Mesodermal cell (in vitro differentiated cells): Measurements from ENCODE around the gene EPHX1.

Source experiments
- H3K27ac ChIP-seq: 2 replicates; pipeline ENCODE4 v1.7.0; 2013; ENCODE audit warnings: mild to moderate bottlenecking, low read depth, low read length, moderate library complexity; ENCODE audit not compliant: severe bottlenecking
- H3K36me3 ChIP-seq: 2 replicates; pipeline ENCODE4 v1.7.1; 2013; ENCODE audit warnings: mild to moderate bottlenecking, low read length, moderate library complexity; ENCODE audit not compliant: control insufficient read depth, insufficient read depth
- H3K4me1 ChIP-seq: one replicate; pipeline ENCODE4 v1.7.1; 2013; ENCODE audit warnings: mild to moderate bottlenecking, low read length; ENCODE audit not compliant: insufficient read depth, control insufficient read depth, poor library complexity, severe bottlenecking
- H3K4me3 ChIP-seq: 2 replicates; pipeline ENCODE4 v1.7.0; 2013; ENCODE audit warnings: low read length, control low read depth, mild to moderate bottlenecking; ENCODE audit not compliant: insufficient read depth, poor library complexity, severe bottlenecking; ENCODE audit errors: extremely low read depth
- H3K9me3 ChIP-seq: 2 replicates; pipeline ENCODE4 v1.7.1; 2013; ENCODE audit warnings: mild to moderate bottlenecking, low read length, moderate library complexity; ENCODE audit not compliant: control insufficient read depth
- WGBS, 2 experiments: methylation state at CpG; one replicate each; pipeline ENCODE4 v1.1.5; 2013; ENCODE audit warnings: missing lambda C conversion rate in 2 of 2; ENCODE audit not compliant: insufficient coverage in 2 of 2; 5-methylcytosine and 5-hydroxymethylcytosine counted together

The EPHX1 gene

GRCh38 chr1:225843426-225843795, 33.5 kb downstream of the EPHX1 start:
- Histone ChIP-seq H3K36me3 (peaks cover 17% of the 10 kb centered on the region), H3K27ac (no peak overlapping the region), H3K4me1 (no peaks in the 10 kb centered on the region), H3K9me3 (no peaks in the 10 kb centered on the region), H3K4me3 (no peak overlapping the region)
- WGBS, 2 experiments: 90 to 93% methylated on average over 5 to 6 of the region's 6 CpGs

DNA sequence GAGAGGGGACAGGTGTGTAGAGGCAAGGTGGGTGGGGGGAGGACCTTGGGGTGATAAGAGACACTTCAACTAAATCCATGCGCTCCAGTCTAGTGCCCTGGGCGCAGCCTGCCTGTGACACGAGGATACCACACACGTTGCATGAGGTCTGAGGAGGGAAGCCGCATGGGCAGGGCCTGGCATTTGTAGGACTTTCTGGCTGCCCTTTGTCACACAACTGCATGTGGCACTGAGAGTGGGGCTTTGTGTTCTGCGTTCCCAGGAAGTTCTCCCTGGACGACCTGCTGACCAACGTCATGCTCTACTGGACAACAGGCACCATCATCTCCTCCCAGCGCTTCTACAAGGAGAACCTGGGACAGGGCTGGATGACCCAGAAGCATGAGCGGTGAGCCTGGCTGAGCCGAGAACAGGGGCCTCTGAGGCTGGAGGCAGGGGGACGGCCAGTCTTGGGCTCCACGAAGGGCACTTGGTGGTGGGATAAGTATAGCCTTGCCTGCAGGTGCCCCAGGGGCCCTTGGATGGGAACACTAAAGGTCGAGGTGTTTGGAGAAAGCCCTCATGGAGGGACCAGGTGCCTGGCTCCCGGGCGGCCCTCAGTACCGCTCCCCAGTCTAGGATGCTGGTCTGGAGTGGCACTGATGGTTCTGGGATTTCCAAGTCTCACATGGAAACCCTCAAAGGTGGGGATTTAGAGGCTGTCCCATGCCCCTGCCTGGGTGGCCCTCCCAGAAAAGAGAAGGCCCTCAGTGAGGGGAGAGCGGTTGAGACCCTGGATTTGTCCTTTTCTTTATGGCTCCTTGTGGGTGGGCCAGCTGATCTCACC, 34.5 kb downstream of the EPHX1 start:
- Histone ChIP-seq H3K27ac (no peak overlapping the region), H3K4me1 (no peaks in the 10 kb centered on the region), H3K9me3 (no peaks in the 10 kb centered on the region), H3K36me3 (peaks cover 9% of the 10 kb centered on the region), H3K4me3 (no peak overlapping the region)
- WGBS, 2 experiments: 92 to 94% methylated on average over 14 to 16 of the region's 18 CpGs

DNA sequence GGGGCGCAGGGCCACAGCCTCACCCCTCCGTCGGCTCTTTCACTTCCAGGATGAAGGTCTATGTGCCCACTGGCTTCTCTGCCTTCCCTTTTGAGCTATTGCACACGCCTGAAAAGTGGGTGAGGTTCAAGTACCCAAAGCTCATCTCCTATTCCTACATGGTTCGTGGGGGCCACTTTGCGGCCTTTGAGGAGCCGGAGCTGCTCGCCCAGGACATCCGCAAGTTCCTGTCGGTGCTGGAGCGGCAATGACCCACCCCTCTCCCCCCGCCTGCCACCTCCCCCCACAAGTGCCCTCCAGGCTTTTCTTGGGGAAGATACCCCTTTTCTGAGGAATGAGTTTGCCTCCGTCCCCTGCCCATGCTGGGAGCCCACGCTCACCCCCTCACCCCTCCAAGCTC, 35.2 kb downstream of the EPHX1 start:
- H3K36me3 ChIP-seq: peaks cover 14% of the 10 kb centered on the region
- no peaks in the 10 kb centered on the region for H3K4me1 ChIP-seq
- no peak overlapping the region for H3K4me3 ChIP-seq
- 92 to 95% methylated on average over 5 to 11 of the region's 14 CpGs for WGBS, 2 experiments
- H3K9me3 ChIP-seq: no peaks in the 10 kb centered on the region
- no peak overlapping the region for H3K27ac ChIP-seq

DNA sequence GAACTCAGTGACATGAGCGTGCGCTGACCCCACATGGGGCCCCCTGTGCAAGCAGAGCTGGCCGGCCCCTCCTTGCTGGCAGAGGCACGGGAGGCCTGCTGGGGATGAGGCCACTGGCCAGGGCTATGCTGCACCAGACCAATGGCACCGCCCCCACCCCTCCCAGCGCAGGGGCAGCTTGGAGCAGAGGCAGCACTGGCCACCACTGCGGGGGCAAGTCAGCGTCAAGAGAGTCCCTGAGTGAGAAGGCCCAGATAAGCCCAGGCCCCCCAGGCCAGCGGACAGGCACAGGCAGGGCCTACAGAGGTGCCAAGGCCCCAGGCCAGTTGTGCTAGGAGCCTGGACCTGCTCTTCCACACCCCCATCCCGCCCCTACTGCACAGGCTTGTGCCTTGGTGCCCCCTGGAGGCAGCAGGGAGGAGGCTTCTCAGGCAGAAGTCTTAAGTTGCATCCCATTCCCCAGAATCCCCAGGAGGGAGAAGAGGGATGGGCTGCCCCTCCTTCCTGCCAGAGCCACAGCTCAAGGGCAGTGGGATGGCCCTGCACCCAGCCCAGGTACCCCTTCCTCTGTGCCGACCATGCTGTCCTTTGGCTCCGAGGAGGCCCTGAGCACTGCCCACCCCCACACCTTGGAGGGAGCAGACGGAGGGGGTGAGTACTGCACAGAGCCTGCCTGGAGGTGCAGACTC, 35.8 kb downstream of the EPHX1 start:
- Histone ChIP-seq H3K9me3 (no peaks in the 10 kb centered on the region), H3K4me1 (no peaks in the 10 kb centered on the region), H3K36me3 (peaks cover 12% of the 10 kb centered on the region), H3K27ac (no peak overlapping the region), H3K4me3 (no peak overlapping the region)
- 56 to 57% methylated on average over 7 to 10 of the region's 13 CpGs for WGBS, 2 experiments

GRCh38 chr1:225846331-225847310, 36.7 kb downstream of the EPHX1 start:
- WGBS, 2 experiments: 91 to 92% methylated on average over 13 to 15 of the region's 20 CpGs
- H3K4me1 ChIP-seq: no peaks in the 10 kb centered on the region
- no peak overlapping the region for H3K4me3 ChIP-seq
- no peaks in the 10 kb centered on the region for H3K9me3 ChIP-seq
- H3K27ac ChIP-seq: no peak overlapping the region
- peaks cover 9% of the 10 kb centered on the region for H3K36me3 ChIP-seq

DNA sequence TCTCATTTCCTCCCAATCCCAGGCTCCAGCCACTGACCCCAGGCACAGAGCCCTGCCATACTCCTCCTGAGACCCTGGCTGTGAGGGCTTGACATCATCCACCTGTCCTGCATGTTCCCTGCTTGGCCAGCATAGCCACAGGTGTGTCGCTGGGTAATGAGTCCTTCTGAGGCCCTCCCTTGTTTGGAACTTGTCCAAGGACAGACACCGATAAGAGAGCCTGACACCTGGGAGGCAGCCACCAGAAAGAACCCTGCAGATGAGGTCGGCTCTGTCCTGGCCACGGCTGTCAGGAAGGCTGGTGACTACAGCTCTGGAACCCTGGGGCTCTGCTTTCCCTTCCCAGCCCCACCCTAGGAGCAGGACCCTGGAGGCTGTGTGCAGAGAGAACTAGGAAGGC, 37.7 kb downstream of the EPHX1 start:
- Histone ChIP-seq H3K27ac (no peak overlapping the region), H3K4me3 (no peak overlapping the region), H3K36me3 (peaks cover 12% of the 10 kb centered on the region), H3K9me3 (no peaks in the 10 kb centered on the region), H3K4me1 (no peaks in the 10 kb centered on the region)
- 97 to 100% methylated on average over 4 of the region's 4 CpGs for WGBS, 2 experiments

GRCh38 chr1:225848030-225848955, 38.4 kb downstream of the EPHX1 start:
- H3K27ac ChIP-seq: no peak overlapping the region
- 79 to 85% methylated on average over 11 to 12 of the region's 16 CpGs for WGBS, 2 experiments
- no peak overlapping the region for H3K4me3 ChIP-seq
- H3K36me3 ChIP-seq: peaks cover 13% of the 10 kb centered on the region
- no peaks in the 10 kb centered on the region for H3K9me3 ChIP-seq
- H3K4me1 ChIP-seq: no peaks in the 10 kb centered on the region

DNA sequence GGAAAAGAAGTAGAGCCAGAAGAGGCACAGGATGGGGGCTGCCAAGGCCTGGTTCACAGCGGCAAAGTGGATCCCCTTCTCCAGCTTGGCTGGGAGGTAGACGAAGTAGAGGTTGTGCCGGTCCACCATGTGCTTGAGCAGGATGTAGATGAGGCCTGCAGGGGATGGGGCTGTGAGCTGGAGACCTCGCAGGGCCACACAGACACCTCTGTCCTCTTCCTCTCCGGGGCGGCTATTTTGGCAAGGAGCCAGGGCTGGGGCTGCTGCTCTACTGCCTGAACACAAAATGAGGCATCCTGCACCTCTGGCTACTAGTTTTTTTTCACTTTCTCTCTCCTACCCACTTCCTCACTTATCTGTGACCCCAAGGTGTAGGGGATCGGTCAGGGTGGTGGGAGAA, 40.0 kb downstream of the EPHX1 start:
- H3K36me3 ChIP-seq: peaks cover 20% of the 10 kb centered on the region
- no peak overlapping the region for H3K27ac ChIP-seq
- H3K4me3 ChIP-seq: no peak overlapping the region
- WGBS, 2 experiments: 97 to 100% methylated on average over 4 of the region's 7 CpGs
- no peaks in the 10 kb centered on the region for H3K9me3 ChIP-seq
- no peaks in the 10 kb centered on the region for H3K4me1 ChIP-seq

- WGBS, 2 experiments: 92 to 100% methylated on average over 7 of the region's 7 CpGs
- Histone ChIP-seq H3K9me3 (no peaks in the 10 kb centered on the region), H3K4me3 (no peak overlapping the region), H3K4me1 (no peaks in the 10 kb centered on the region), H3K36me3 (peaks cover 20% of the 10 kb centered on the region), H3K27ac (no peak overlapping the region)
These were observed 40.4 kb downstream of the EPHX1 start for GRCh38 chr1:225850370-225850769.

DNA sequence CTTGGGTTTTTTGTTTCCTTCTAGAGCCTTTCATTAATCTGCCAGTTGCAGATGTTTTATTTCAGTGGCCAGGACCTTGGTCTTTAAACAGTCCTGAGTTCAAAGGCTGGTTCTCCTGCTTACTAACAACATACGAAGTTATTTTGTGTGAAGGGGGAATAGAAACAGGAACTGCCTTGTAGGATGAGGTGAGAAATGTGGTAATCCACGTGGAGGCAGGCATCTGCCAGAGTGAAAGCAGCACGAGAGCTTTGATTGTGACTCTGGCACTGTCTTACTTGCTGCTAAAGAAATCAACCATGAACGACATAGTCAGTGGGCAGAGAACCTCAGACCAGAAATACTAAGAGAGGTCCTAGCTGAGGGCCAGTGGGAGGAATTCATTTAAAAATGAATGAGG, 41.9 kb downstream of the EPHX1 start:
- H3K36me3 ChIP-seq: peaks cover 24% of the 10 kb centered on the region
- 85 to 98% methylated on average over 4 of the region's 4 CpGs for WGBS, 2 experiments

More for the DNA sequence above, 41.9 kb downstream of the EPHX1 start:
- H3K27ac ChIP-seq: no peak overlapping the region
- no peaks in the 10 kb centered on the region for H3K9me3 ChIP-seq
- no peak overlapping the region for H3K4me3 ChIP-seq
- no peaks in the 10 kb centered on the region for H3K4me1 ChIP-seq
